CD1c-positive myeloid dendritic cell (primary cell): ENCODE results near the gene APCDD1.
A peak's percentile ranks its signal among the peaks of the same experiment; 100 is the strongest.
"Not testable (repeated sequence)": the region's sequence is repeated elsewhere in the genome, so short reads cannot be mapped to it uniquely, and the experiment has no call there.

ENCODE experiments used
- DNase-seq: peaks from one replicate; pipeline ENCODE4 v3.0.0-alpha.2; 2016; ENCODE audit errors: extremely low spot score

Gene APCDD1

DNA sequence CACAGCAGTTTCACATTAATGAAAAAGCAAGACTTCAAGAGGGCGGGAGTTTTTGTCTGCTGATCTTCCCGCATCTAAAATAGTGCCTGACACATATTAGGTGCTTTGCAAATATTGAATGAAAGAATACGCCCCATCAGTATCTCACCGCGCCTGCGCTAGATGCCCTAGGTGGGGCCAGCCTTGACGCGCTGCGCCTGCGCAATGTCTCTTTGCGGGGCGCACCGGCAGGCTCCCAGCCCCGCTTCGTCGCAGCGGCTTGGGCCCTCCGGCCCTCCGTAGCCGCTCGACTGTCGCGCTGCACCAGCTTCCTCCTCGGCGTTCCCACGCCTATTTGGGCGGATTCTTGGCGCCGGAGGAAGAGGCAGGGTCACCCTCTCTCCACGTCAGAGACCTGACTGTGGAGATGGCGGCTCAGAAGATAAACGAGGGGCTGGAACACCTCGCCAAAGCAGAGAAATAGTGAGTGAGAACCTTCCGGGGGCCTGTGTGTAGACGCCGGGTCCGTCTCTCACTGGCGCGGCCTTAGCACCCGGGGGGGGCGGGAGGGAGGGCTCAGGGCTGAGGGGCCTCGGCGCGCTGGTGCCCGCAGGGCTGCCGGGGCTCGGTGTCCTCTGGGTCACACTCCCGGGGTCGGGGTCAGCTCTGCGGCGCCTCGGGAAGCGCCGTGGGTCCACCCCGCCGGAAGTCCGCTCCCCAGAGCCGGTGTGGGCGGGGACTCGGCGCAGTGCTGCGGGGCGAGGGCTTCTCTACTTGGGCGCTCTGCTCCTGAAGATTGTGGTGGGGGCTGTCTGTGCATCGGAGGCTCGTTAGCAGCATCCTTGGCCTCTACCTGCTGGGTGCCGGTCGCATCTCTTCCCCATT lies 71.5 kb downstream of the APCDD1 start, which contains the start of gene NAPG:
Gene NAPG (plus strand): TSS at position 331 of the 864 bp plus-strand sequence. CDS start 76 bp downstream, at position 407.
- DNase-seq = peak; percentile 96

DNA sequence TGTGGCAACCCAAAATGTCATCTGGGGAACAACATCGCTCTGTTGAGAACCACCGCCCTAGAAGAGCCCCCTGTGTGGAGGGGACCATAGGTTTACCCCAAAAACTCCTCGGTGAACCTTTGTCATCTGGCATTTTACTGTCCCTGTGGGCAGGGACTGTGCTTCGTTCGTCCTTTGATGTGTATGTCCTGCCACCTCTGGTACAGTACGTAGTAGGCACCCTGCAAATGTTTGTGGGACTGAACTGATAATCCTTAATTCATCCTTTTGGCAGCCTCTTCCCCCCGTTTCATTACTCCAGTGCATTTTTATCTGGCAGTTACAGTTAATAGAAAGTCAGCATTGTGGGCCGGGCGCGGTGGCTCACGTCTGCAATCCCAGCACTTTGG lies 72.1 kb downstream of the APCDD1 start:
- DNase-seq = no peak

DNA sequence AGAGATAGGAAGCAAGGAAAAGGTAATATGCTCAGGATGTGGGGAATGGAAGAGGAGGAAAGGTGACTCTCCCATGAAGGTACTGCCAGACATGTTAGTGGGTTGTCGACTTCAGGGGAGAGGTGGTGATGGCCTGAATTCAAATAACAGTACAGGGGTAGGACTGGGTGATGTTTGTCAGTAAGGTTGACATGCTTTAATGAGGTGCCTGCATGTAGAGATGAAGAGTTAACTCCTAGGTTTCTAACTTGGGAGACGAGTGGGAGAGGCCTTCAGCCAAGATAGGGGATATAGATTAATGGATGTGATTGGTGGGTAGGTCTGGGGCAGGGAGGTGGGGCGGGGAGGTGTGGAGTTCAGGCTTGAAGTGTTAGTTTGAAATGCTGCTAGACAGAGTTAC lies 74.0 kb downstream of the APCDD1 start:
- DNase-seq = no peak

DNA sequence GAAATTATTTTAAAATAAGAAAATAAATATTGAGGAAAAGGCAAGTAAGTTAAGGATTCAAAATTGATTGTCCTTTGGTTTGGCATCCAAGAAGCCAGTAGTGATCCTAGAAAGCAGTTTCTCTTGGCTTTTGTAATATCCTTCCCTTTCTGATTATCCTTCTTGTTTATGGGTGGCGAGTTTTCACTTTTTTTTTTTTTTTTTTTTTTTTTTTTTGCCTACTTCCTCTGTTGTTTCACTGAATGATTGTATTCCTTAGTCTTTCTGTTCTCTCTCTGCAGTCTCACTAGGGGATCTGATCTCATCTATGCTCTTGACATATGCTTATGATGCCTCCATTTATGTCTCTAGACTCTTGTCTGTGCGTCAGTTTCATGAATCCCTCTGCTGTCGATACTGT lies 75.6 kb downstream of the APCDD1 start:
- DNase-seq = peak; percentile 50

DNA sequence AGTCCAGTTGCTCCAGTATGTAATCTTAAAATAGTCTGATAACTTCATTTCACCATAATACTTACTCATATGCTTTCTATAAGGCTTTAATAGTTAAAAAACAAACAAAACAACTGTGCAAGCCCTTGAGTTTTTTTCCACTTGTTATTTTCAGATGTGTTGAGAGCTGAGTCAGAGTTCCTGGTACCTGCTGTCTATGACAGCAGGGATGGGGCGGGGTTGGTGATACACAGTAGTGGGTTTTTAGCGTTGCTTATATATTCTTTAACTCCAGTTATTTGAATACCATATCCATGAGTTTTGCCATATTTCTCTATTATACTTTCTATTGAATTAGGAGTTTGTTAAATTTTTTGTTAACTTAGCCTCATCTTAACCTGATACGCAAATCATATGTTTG lies 76.4 kb downstream of the APCDD1 start:
- DNase-seq = no peak

DNA sequence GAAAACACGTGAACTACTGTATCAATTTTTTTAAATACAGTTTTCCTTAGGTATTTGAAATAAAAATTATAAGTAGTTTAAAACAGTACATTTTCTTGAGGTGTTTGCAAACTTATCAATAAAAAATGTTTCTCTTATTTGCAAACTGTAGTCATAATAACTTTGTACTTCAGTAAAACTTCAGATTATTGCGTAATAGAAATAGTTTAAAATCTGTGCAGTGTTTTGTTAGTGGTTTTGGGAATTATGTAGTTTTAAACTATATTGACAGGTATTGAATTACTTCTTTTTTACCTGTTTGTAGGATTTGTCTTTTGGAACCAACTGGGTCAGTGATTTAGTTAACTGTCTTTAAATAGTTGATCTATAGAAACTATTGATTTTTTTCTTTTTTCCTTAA lies 78.7 kb downstream of the APCDD1 start:
- DNase-seq = no peak

DNA sequence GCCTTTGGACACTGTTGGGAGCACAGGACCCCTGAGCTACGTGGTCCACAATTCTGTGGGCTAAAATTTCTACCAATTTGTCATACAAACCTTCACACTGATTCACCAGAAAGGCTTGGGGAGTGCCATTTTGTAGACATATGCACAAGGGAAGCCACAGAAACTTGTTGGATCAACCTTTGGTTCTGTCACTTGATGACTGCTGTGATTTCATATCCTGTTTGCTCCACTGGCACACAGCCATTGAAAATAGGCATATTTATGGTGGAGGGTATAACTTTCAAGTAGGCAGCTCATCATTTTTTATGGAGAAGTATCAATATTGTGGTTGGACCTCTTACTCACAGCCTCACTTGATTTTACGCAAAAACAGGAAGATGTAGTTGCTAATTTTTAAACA lies 81.8 kb downstream of the APCDD1 start:
- DNase-seq = peak; percentile 33

DNA sequence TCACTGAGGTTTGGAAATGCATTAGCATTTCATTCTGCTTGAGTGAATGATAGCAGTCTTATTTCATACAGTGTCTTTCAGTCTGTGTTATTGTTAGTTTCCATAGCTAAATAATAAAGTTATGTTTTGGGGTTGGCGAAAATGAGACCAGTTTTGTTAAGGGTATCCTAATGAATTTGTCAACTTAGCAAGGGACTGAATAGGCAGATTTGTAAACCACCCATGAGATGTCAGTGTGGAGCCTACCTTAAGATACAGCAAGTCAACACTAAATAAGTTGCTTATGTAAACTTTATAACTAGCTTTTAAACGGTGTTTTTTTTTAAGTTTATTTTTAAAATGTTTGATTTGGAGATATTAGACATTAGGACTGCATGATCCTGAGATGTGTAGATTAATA lies 83.3 kb downstream of the APCDD1 start:
- no peak for DNase-seq

DNA sequence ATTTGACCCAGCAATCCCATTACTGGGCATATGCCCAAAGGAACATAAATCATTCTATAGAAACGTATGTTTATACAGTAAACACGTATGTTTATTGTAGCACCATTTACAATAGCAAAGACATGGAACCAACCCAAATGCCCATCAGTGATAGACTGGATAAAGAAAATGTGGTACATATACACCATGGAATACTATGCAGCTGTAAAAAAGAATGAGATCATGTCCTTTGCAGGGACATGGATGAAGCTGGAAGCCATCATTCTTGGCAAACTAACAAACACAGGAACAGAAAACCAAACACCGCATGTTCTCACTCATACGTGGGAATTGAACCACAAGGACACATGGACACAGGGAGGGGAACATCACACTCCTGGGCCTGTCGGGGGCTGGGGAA lies 84.7 kb downstream of the APCDD1 start:
- DNase-seq = not testable (repeated sequence)
